HT1080 (cell line): ENCODE data around the gene AAMP. TPM values are rescaled to one million over a fixed set of nuclear protein-coding genes. Genes with fewer than 3 reads are reported as not detected.
"Not testable (repeated sequence)": the region's sequence is repeated elsewhere in the genome, so short reads cannot be mapped to it uniquely, and the experiment has no call there.

ENCODE experiments used
- DNase-seq: peaks from one replicate; pipeline ENCODE4 v3.0.0-alpha.2; 2015; ENCODE audit warnings: low read depth
- total RNA-seq: library from RNA; depleted of rRNA; stranded (reverse); fragments of >200 nt; shearing (Covaris generic); gene quantifications from 2 replicates; pipeline ENCODE4 v1.2.3, GENCODE V29; 2014

The AAMP gene
- total RNA-seq, 1 experiment from 2014 or later, result 226 TPM

- DNase-seq, result no peak
Measured at GRCh38 chr2:218275371-218276072, 5.6 kb upstream of the AAMP start.

GRCh38 chr2:218274586-218274985 is 4.6 kb upstream of the AAMP start:
- no peak for DNase-seq

- DNase-seq, result no peak
Measured at GRCh38 chr2:218273908-218274249, 3.9 kb upstream of the AAMP start.

GRCh38 chr2:218273214-218273907 is 3.4 kb upstream of the AAMP start:
- not testable (repeated sequence) for DNase-seq

GRCh38 chr2:218272531-218273212 is 2.7 kb upstream of the AAMP start:
- peak; percentile 82 for DNase-seq

GRCh38 chr2:218271865-218272530 is 2.1 kb upstream of the AAMP start:
- no peak for DNase-seq

- no peak for DNase-seq
Measured at GRCh38 chr2:218271487-218271797, 1.5 kb upstream of the AAMP start.

GRCh38 chr2:218270721-218271486 is 967 bp upstream of the AAMP start:
- no peak for DNase-seq

GRCh38 chr2:218267259-218267658 is 2.7 kb downstream of the AAMP start:
- no peak for DNase-seq

GRCh38 chr2:218266316-218266979 is 3.5 kb downstream of the AAMP start:
- no peak for DNase-seq

- DNase-seq, result no peak
Measured at GRCh38 chr2:218265626-218266025, 4.3 kb downstream of the AAMP start.

GRCh38 chr2:218264773-218265561 is 5.0 kb downstream of the AAMP start:
- DNase-seq, result no peak

- DNase-seq, result no peak
Measured at GRCh38 chr2:218263817-218264641, 5.9 kb downstream of the AAMP start.

GRCh38 chr2:218262631-218263586 is 7.0 kb downstream of the AAMP start:
- no peak for DNase-seq

- no peak for DNase-seq
Measured at GRCh38 chr2:218262237-218262600, 7.7 kb downstream of the AAMP start.

GRCh38 chr2:218261423-218262236 is 8.3 kb downstream of the AAMP start:
- no peak for DNase-seq

- DNase-seq, result no peak
Measured at GRCh38 chr2:218260742-218261422, 9.1 kb downstream of the AAMP start, which contains the start of gene GPBAR1. Gene GPBAR1, plus strand, starts transcription at chr2:218261015. Its CDS starts 1,710 bp downstream, at chr2:218262725.
